Measurements from ENCODE around the gene ADPGK.
"Not testable (repeated sequence)": the region's sequence is repeated elsewhere in the genome, so short reads cannot be mapped to it uniquely, and the experiment has no call there.

The ADPGK gene

DNA sequence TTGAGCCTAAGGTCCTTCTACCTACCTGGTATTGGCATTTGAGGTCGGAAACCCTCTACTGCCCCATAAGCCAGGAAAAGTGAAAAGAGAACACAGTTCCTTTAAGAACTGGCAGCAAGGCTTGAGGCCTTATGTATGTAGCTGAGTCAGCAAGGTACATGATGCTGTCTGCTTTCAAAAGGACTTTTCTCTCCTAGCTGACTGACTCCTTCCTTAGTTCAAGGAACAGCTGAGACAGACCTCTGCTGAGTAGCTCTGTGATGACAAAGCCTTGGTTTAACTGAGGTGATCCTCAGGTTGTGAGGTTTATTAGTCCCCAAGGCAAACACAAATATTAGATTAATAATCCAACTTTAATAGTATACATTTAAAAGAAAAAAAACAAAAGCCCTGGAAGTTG lies 45.8 kb downstream of the ADPGK start:
- no peak for DNase-seq

- no peak for DNase-seq
Measured at GRCh38 chr15:72737061-72737460, 46.5 kb downstream of the ADPGK start.

DNA sequence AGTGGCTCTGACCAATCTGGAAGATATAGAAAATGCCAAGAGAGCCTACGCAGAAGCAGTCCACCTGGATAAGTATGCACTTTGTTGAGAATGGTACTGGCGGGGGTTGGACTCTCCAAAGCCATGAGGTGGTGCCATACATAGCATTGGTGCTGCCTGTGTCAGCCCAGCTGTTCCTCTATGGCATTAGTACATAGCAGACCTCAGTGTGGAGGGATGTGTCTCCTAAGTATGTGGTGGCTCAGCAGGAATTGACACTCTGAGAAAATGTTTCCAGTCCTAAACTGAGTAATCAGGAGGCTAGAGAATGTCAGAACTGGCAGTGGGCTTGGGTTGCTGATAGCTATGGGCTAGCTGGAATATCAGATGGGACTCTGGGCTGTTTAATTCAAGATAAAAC lies 48.4 kb downstream of the ADPGK start:
- no peak for DNase-seq

DNA sequence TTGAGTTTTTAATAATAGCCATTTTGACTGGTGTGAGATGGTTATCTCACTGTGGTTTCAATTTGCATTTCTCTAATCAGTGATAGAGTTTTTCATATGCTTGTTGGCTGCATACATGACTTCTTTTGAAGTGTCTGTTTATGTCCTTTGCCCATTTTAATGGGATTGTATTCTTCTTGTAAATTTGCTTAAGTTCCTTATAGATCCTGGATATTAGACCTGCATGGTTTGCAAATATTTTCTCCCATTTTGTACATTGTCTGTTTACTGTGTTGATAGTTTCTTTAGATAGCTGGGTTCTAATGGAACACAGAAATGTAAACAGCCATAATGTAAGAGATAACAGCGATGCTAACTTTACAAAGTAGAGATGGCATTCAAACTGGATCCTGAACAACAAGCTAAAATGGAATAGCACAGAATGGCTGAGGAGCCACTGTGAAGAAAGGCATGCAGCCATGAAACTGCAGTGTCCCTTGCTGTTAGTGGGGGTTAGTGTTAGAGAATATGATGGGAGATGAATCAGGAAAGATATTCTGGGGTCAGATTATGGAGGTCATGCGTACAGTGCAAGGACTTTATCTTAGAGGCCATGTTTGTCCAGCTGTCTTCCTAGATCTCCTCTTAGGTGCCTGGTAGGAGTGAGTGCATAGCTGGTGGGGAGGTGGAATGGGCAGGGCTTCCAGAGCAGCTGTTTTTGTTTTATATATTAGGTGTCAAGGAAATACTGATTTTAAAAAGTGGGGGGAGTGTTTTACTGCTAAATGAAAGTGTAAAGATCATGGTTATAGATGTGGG lies 49.4 kb downstream of the ADPGK start:
- DNase-seq = peak in 1 of 2 experiments; percentile 6

DNA sequence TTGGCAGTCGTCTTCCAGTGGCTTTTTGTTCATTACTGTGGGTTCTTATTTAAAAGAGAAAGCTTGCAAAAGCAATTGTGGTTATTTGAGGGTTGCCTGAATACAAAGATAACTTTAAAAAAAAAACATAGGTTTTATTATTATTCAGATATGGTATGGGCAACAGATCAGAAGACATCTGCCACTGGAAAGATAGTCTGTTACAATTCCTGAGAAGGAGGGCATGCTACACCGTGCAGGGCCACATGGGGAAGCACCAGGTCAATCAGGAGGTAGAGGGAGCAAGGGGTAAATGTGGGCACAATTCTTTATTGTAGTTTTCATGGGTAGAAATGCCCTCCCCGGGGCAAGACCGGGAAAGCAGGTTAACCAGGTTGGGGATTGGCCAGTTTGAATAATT lies 51.0 kb downstream of the ADPGK start:
- DNase-seq = peak in 1 of 2 experiments; percentile 1

GRCh38 chr15:72732086-72732485 lies 51.5 kb downstream of the ADPGK start:
- DNase-seq = no peak

DNA sequence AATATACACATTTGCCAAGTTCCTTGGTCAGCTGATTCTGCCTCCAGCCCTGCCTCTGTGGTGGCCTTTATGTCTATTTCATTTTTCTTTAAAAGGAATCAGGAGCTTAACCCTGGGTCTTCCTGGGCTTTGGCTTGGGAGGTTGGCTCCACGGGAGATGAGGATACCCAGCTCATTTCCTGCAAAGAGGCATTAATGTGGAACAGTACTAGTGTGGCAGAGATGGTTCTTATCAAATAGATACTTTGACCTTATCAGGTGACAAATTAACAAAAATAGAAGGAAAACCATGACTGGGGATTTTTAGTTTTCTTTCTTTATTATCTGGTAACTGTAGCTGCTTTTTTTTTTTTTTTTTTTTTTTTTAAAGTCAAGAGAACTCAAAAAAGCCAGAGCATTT lies 54.7 kb downstream of the ADPGK start:
- no peak for DNase-seq

- not testable (repeated sequence) for DNase-seq
Measured at GRCh38 chr15:72728249-72728648, 55.3 kb downstream of the ADPGK start.

DNA sequence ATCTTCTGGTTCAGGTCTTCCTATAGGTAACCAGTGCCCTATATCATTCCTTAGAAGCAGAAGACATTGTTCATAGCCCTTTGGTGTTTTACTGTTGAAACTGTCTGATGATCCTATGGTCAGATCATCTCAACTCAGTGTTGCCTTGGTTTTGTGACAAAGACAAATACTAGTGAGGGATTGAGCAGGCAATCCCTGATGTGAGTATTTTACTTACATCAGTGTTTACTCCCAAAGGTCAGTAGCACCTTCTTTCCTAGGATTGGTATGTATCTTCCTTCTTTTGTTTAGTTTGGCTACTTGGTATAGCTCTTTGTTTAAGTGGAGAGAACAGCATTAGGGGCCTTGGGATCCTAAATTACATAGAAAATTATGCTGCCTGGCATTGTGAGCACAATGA lies 56.4 kb downstream of the ADPGK start:
- no peak for DNase-seq

- not testable (repeated sequence) for DNase-seq
Measured at GRCh38 chr15:72725851-72726250, 57.7 kb downstream of the ADPGK start.

DNA sequence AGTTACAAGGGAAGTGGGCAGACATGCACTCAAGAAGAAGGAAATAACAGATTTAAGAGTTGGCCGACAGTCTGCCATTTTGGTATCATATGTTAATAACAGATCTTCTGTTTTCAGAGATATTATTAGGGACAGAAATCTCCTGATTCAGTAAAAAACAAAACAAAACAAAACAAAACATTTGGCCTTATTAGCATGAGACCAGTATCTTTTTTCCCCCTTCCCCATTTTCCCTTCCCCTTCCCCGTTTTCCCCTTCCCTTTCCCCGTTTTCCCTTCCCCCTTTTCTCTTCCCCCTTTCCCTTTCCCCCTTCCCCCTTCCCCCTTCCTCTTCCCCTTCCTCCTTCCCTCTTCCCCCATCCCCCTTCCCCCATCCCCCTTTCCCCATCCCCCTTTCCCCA lies 58.1 kb downstream of the ADPGK start:
- DNase-seq = no peak

DNA sequence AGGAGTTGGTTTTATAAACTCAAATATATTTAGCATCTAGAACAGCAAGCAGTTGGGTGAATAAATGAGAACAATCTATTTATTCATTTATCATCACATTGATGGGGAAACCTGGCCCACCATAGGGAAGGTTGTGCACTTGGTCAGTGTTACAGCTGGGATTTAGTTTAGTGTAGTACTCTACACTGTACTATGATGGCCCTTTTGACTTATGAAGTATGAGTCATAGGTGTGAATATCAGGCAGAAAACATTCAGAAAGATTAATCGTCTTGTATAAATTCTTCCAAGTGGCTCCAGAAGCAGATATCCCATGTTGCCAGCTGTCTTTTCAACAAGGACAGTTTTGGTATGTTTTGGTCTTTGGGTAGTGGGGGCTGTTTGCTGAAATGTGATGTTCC lies 59.5 kb downstream of the ADPGK start:
- no peak for DNase-seq

GRCh38 chr15:72722071-72722696 lies 61.4 kb downstream of the ADPGK start:
- DNase-seq = peak; percentile 68 to 86

DNA sequence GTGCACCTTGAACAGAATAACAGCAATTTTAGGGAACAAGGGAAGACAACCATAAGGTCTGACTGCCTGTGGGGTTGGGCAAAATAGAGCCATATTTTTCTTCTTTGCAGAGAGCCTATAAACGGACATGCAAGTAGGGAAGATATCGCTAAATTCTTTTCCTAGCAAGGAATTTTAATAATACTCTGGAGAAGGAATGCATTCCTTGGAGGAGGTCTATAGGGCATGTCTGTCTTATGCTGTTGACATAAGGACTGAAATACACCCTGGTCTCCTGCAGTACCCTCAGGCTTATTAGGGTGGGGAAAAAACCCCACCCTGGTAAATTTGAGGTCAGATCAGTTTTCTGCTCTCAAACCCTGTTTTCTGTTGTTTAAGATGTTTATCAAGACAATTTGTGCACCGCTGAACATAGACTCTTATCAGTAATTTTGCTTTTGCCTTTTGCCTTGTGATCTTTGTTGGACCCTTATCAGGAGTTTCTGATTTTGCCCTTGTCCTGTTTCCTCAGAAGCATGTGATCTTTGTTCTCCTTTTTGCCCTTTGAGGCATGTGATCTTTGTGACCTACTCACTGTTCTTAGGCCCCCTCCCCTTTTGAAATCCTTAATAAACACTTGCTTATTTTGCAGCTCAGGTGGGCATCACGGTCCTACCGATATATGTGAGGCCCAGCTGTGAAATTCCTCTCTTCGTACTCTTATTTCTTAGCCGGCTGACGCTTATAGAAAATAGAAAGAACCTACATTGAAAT lies 74.8 kb downstream of the ADPGK start:
- DNase-seq = not testable (repeated sequence)

DNA sequence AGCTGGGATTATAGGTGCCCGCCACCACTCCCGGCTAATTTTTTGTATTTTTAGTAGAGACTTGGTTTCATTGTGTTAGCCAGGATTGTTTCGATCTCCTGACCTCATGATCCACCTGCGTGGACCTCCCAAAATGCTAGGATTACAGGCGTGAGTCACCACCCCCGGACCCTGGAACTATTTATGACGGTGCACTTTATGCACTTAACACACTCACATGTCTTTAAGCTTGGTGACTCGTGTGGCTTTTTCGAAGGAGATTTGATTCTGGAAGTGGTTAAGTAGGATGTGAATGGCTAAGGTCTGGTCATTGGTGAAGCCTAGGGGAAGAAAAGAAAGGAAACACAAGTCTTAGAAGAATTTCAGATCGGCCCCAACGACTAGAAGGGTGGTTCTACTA lies 77.3 kb downstream of the ADPGK start:
- no peak for DNase-seq
